HCT116 (cell line): ENCODE measurements around the gene NHSL2. TPM values are rescaled to one million over a fixed set of nuclear protein-coding genes. Genes with fewer than 3 reads are reported as not detected.

ENCODE experiments used
- ATAC-seq: fragments of 200-7000 bp; cut with Tn5 transposase; 2 replicates; pipeline ENCODE4 v1.9.1; 2020; ENCODE audit warnings: mild to moderate bottlenecking, moderate library complexity
- BruUV-seq: library from RNA; stranded (reverse); fragments of 400-500 nt; replicated peaks from 2 replicates; lab custom pipeline; 2021; lab: Mats Ljungman, UMichigan
- CTCF ChIA-PET: fragments of 300-600 bp; sonication (Branson Sonifier 250); formaldehyde crosslinking; loops from one replicate; lab custom pipeline; 2021; ENCODE audit warnings: antibody characterized with exemption; lab: Charles Lee
- POLR2A ChIA-PET: fragments of 300-600, 350-600 bp; sonication (Branson Sonifier 250); formaldehyde crosslinking; loops from one replicate; lab custom pipeline; 2021; ENCODE audit warnings: antibody characterized with exemption; lab: Charles Lee
- RAD21 ChIA-PET, 2 experiments: fragments of 300-600 bp; sonication (Branson Sonifier 250); formaldehyde crosslinking; loops; one replicate each; lab custom pipeline; 2023; ENCODE audit warnings: low total read pairs in 2 of 2; ENCODE audit not compliant: uncharacterized antibody in 2 of 2, unreplicated experiment in 2 of 2, low non-redundant PET in 1 of 2; lab: Charles Lee
- DNase-seq: peaks from one replicate; pipeline ENCODE4 v3.0.0-alpha.2; 2010; ENCODE audit warnings: low read depth, low spot score
- H2AFZ ChIP-seq: fragments of 200-600 bp; shearing (Covaris generic), sonication (generic); 2 replicates; pipeline ENCODE4 v1.6.1; 2017; ENCODE audit warnings: low read depth, mixed run types, mixed read lengths, antibody characterized with exemption, low read length; ENCODE audit not compliant: poor library complexity, severe bottlenecking
- H3K27ac ChIP-seq: 2 replicates; pipeline ENCODE4 v1.5.1; 2012; ENCODE audit warnings: low read depth, low read length
- H3K27me3 ChIP-seq: fragments of 200-600 bp; sonication (generic); 2 replicates; pipeline ENCODE4 v1.6.1; 2016; ENCODE audit warnings: mixed run types, low read length, mixed read lengths; ENCODE audit not compliant: insufficient read depth
- H3K36me3 ChIP-seq, 2 experiments: fragments of 200-500 bp in 1 of 2; fragments of 200-600 bp in 1 of 2; sonication (Bioruptor generic) in 1 of 2; sonication (generic) in 1 of 2; 2 replicates each; pipeline versions ENCODE4 v1.5.1 to v1.6.1; 2014 to 2016; ENCODE audit warnings: low read length in 2 of 2, inconsistent platforms in 1 of 2, mixed read lengths in 1 of 2, mixed run types in 1 of 2; ENCODE audit not compliant: insufficient read depth in 2 of 2, control insufficient read depth in 1 of 2
- H3K4me1 ChIP-seq, 2 experiments: fragments of 200-600 bp in 1 of 2; sonication (generic) in 1 of 2; 2 replicates each; pipeline versions ENCODE4 v1.5.1 to v1.6.1; 2012 to 2017; ENCODE audit warnings: low read length in 2 of 2, inconsistent platforms in 1 of 2, mild to moderate bottlenecking in 1 of 2, mixed read lengths in 1 of 2, mixed run types in 1 of 2, moderate library complexity in 1 of 2; ENCODE audit not compliant: insufficient read depth in 2 of 2, control insufficient read depth in 1 of 2
- H3K4me2 ChIP-seq: fragments of 200-600 bp; sonication (generic); 2 replicates; pipeline ENCODE4 v1.6.1; 2017; ENCODE audit warnings: mixed run types, low read length, mixed read lengths
- H3K4me3 ChIP-seq, 2 experiments: fragments of 200-600 bp in 1 of 2; sonication (generic) in 1 of 2; replicated peaks in 1 of 2; 2 replicates each; pipeline ENCODE4 v1.5.1; 2011 to 2016; ENCODE audit warnings: low read length in 2 of 2, control low read depth in 1 of 2, low read depth in 1 of 2, mild to moderate bottlenecking in 1 of 2, mixed read lengths in 1 of 2, mixed run types in 1 of 2
- H3K79me2 ChIP-seq: fragments of 200-600 bp; sonication (generic); 2 replicates; pipeline ENCODE4 v1.6.1; 2017; ENCODE audit warnings: mild to moderate bottlenecking, mixed run types, low read length, moderate library complexity, mixed read lengths; ENCODE audit not compliant: insufficient read depth
- H3K9ac ChIP-seq: fragments of 200-600 bp; sonication (generic); 2 replicates; pipeline ENCODE4 v1.6.1; 2016; ENCODE audit warnings: low read length, mixed read lengths
- H3K9me2 ChIP-seq: fragments of 200-600 bp; sonication (generic), shearing (Covaris generic); 2 replicates; pipeline ENCODE4 v1.6.1; 2017; ENCODE audit warnings: mixed run types, mild to moderate bottlenecking, moderate library complexity; ENCODE audit not compliant: insufficient read depth
- H3K9me3 ChIP-seq, 2 experiments: fragments of 200-500 bp in 1 of 2; fragments of 200-600 bp in 1 of 2; sonication (Bioruptor generic) in 1 of 2; sonication (generic) in 1 of 2; 2 replicates each; pipeline ENCODE4 v1.6.1; 2014 to 2017; ENCODE audit warnings: low read length in 2 of 2, mixed read lengths in 2 of 2, inconsistent platforms in 1 of 2, low read depth in 1 of 2, mild to moderate bottlenecking in 1 of 2, mixed run types in 1 of 2, moderate library complexity in 1 of 2; ENCODE audit not compliant: control insufficient read depth in 1 of 2, insufficient read depth in 1 of 2
- H4K20me1 ChIP-seq: fragments of 200-600 bp; sonication (generic), shearing (Covaris generic); 2 replicates; pipeline ENCODE4 v1.6.1; 2017; ENCODE audit warnings: mixed run types, mild to moderate bottlenecking, moderate library complexity; ENCODE audit not compliant: insufficient read depth
- CTCF ChIP-seq, 3 experiments: fragments of 200-600 bp in 1 of 3; sonication (generic) in 1 of 3; IDR thresholded peaks in 2 of 3; conservative IDR thresholded peaks in 1 of 3; 2 replicates each; pipeline ENCODE4 v1.5.1; 2012 to 2017; ENCODE audit warnings: low read depth in 2 of 3, low read length in 2 of 3, antibody characterized with exemption in 1 of 3, borderline replicate concordance in 1 of 3, control low read depth in 1 of 3, mild to moderate bottlenecking in 1 of 3, mixed read lengths in 1 of 3, mixed run types in 1 of 3, moderate library complexity in 1 of 3; ENCODE audit not compliant: insufficient read depth in 1 of 3
- SP1 ChIP-seq: IDR thresholded peaks from 2 replicates; pipeline ENCODE4 v1.6.1; 2012; ENCODE audit warnings: low read depth
- ZBTB33 ChIP-seq: IDR thresholded peaks from 2 replicates; pipeline ENCODE4 v1.6.1; 2011; ENCODE audit warnings: mild to moderate bottlenecking, low read length, moderate library complexity; ENCODE audit not compliant: insufficient replicate concordance; ENCODE audit errors: extremely low read depth
- intact Hi-C: fragments of 100-400 bp; cut with micrococcal nuclease; formaldehyde crosslinking; loops from 2 replicates; pipeline ENCODE4 v1.10.0; 2022
- total RNA-seq: library from RNA; stranded (reverse); gene quantifications from one replicate; pipeline ENCODE4 v1.2.1, GENCODE V29; 2021; ENCODE audit not compliant: unreplicated experiment

The NHSL2 gene
- total RNA-seq, 1 experiment from 2014 or later: 0.22 TPM

- Histone ChIP-seq H3K4me1 (peaks cover 12 to 18% of the 10 kb centered on the region in 2 experiments), H3K4me3 (no peak overlapping the region), H3K9me2 (no peaks in the 10 kb centered on the region), H3K27me3 (no peaks in the 10 kb centered on the region), H3K27ac (no peak overlapping the region), H2AFZ (no peak overlapping the region), H3K4me2 (no peak overlapping the region), H4K20me1 (no peaks in the 10 kb centered on the region), H3K9me3 (no peaks in the 10 kb centered on the region), H3K9ac (no peak overlapping the region), H3K79me2 (no peaks in the 10 kb centered on the region), H3K36me3 (no peaks in the 10 kb centered on the region)
- intact Hi-C loops: no loop called here
- TF ChIP-seq ZBTB33 (no peak), SP1 (no peak), CTCF (IDR thresholded peaks at IDR 0.05 in 2 of 3, conservative IDR thresholded peaks at IDR 0.05 in 1 of 3; ENCODE audit: borderline replicate concordance in 1 of 3, insufficient read depth in 1 of 3, low read depth in 2 of 3, low read length in 2 of 3) (no peak)
- ChIA-PET RAD21 (no interaction called here), CTCF (interaction anchor here (4.2 kb wide), 1 partner anchor 9 kb away, joined by 21 read pairs; no protein-coding TSS in a partner anchor), POLR2A (no interaction called here)
- no TSS peak for BruUV-seq
- DNase-seq: no peak
- ATAC-seq: no peak
These were observed 116.6 kb downstream of the NHSL2 start for GRCh38 chrX:72027024-72027913.
